Activated T-helper 17 cell treated with anti-CD3 and anti-CD28 coated beads, Interleukin-2, amount 50 U/mL, for 72 hours (primary cell): ENCODE measurements around the gene KLK1. TPM values are rescaled to one million over a fixed set of nuclear protein-coding genes. Genes with fewer than 3 reads are reported as not detected.

Experiments used
- ATAC-seq: fragments of 150-1000 bp; cut with Tn5 transposase; replicated peaks from 2 replicates; pipeline ENCODE4 v1.10.0; 2021; ENCODE audit warnings: mild to moderate bottlenecking, moderate library complexity
- H3K27ac Mint-ChIP-seq: one replicate; pipeline ENCODE4 v1.8.0; 2022; ENCODE audit warnings: mixed read lengths
- H3K27me3 Mint-ChIP-seq: one replicate; pipeline ENCODE4 v1.8.0; 2022; ENCODE audit warnings: mixed read lengths
- H3K36me3 Mint-ChIP-seq: one replicate; pipeline ENCODE4 v1.8.0; 2022; ENCODE audit warnings: low read depth, mild to moderate bottlenecking, mixed read lengths
- H3K4me1 Mint-ChIP-seq: one replicate; pipeline ENCODE4 v1.8.0; 2022; ENCODE audit warnings: mixed read lengths
- H3K4me3 Mint-ChIP-seq: one replicate; pipeline ENCODE4 v1.8.0; 2022; ENCODE audit warnings: mild to moderate bottlenecking, mixed read lengths
- H3K9me3 Mint-ChIP-seq: one replicate; pipeline ENCODE4 v1.8.0; 2022; ENCODE audit warnings: mixed read lengths
- total RNA-seq, 2 donors: library from RNA; stranded (reverse); gene quantifications; one replicate each; pipeline ENCODE4 v1.2.3, GENCODE V29; 2022

The KLK1 gene
- total RNA-seq, 2 donors from 2014 or later: 0.39 to 2.0 TPM

- no peak for ATAC-seq
- peaks cover 10% of the 10 kb centered on the region for H3K27me3 Mint-ChIP-seq
- H3K36me3 Mint-ChIP-seq: no peaks in the 10 kb centered on the region
These were observed 20.2 kb upstream of the KLK1 start for GRCh38 chr19:50843701-50844221.

GRCh38 chr19:50843205-50843604, 19.6 kb upstream of the KLK1 start:
- Mint-ChIP-seq H3K36me3 (no peaks in the 10 kb centered on the region), H3K27me3 (peaks cover 6% of the 10 kb centered on the region), H3K4me1 (no peaks in the 10 kb centered on the region), H3K4me3 (no peak overlapping the region), H3K27ac (no peak overlapping the region), H3K9me3 (peaks cover 7% of the 10 kb centered on the region)
- no peak for ATAC-seq

More at GRCh38 chr19:50843701-50844221, 20.2 kb upstream of the KLK1 start:
- H3K9me3 Mint-ChIP-seq: peaks cover 7% of the 10 kb centered on the region
- H3K27ac Mint-ChIP-seq: no peak overlapping the region
- H3K4me1 Mint-ChIP-seq: no peaks in the 10 kb centered on the region
- H3K4me3 Mint-ChIP-seq: no peak overlapping the region

GRCh38 chr19:50842130-50842529, 18.5 kb upstream of the KLK1 start:
- no peak overlapping the region for H3K4me3 Mint-ChIP-seq
- ATAC-seq: no peak
- no peak overlapping the region for H3K27ac Mint-ChIP-seq
- H3K9me3 Mint-ChIP-seq: peaks cover 7% of the 10 kb centered on the region
- no peaks in the 10 kb centered on the region for H3K36me3 Mint-ChIP-seq
- peaks cover 12% of the 10 kb centered on the region for H3K27me3 Mint-ChIP-seq
- H3K4me1 Mint-ChIP-seq: no peaks in the 10 kb centered on the region

- H3K27ac Mint-ChIP-seq: no peak overlapping the region
- no peak for ATAC-seq
- peaks cover 7% of the 10 kb centered on the region for H3K9me3 Mint-ChIP-seq
- H3K36me3 Mint-ChIP-seq: no peaks in the 10 kb centered on the region
- no peaks in the 10 kb centered on the region for H3K4me1 Mint-ChIP-seq
- H3K27me3 Mint-ChIP-seq: peaks cover 26% of the 10 kb centered on the region
- H3K4me3 Mint-ChIP-seq: no peak overlapping the region
These were observed 16.4 kb upstream of the KLK1 start for GRCh38 chr19:50839712-50840655.

- Mint-ChIP-seq H3K27me3 (peaks cover 33% of the 10 kb centered on the region), H3K9me3 (peaks cover 2% of the 10 kb centered on the region), H3K27ac (no peak overlapping the region), H3K4me1 (no peaks in the 10 kb centered on the region), H3K4me3 (no peak overlapping the region), H3K36me3 (no peaks in the 10 kb centered on the region)
- no peak for ATAC-seq
These were observed 14.7 kb upstream of the KLK1 start for GRCh38 chr19:50838239-50838638.

GRCh38 chr19:50837300-50837699, 13.7 kb upstream of the KLK1 start:
- Mint-ChIP-seq H3K4me3 (peak overlapping the region; percentile 78), H3K4me1 (no peaks in the 10 kb centered on the region), H3K9me3 (no peaks in the 10 kb centered on the region), H3K36me3 (no peaks in the 10 kb centered on the region), H3K27ac (no peak overlapping the region), H3K27me3 (peaks cover 40% of the 10 kb centered on the region)
- no peak for ATAC-seq

GRCh38 chr19:50836543-50837195, 13.1 kb upstream of the KLK1 start:
- H3K9me3 Mint-ChIP-seq: no peaks in the 10 kb centered on the region
- no peaks in the 10 kb centered on the region for H3K36me3 Mint-ChIP-seq
- peaks cover 40% of the 10 kb centered on the region for H3K27me3 Mint-ChIP-seq
- no peak for ATAC-seq
- H3K4me1 Mint-ChIP-seq: no peaks in the 10 kb centered on the region
- H3K27ac Mint-ChIP-seq: no peak overlapping the region
- peak overlapping the region; percentile 78 for H3K4me3 Mint-ChIP-seq

- Mint-ChIP-seq H3K9me3 (no peaks in the 10 kb centered on the region), H3K27ac (no peak overlapping the region), H3K27me3 (peaks cover 39% of the 10 kb centered on the region), H3K36me3 (no peaks in the 10 kb centered on the region), H3K4me1 (no peaks in the 10 kb centered on the region), H3K4me3 (peak overlapping the region; percentile 78)
- ATAC-seq: peak; percentile 97
These were observed 12.4 kb upstream of the KLK1 start for GRCh38 chr19:50835785-50836542.

GRCh38 chr19:50835103-50835784, 11.7 kb upstream of the KLK1 start:
- ATAC-seq: peak; percentile 10
- H3K4me3 Mint-ChIP-seq: peak overlapping the region; percentile 78

DNA sequence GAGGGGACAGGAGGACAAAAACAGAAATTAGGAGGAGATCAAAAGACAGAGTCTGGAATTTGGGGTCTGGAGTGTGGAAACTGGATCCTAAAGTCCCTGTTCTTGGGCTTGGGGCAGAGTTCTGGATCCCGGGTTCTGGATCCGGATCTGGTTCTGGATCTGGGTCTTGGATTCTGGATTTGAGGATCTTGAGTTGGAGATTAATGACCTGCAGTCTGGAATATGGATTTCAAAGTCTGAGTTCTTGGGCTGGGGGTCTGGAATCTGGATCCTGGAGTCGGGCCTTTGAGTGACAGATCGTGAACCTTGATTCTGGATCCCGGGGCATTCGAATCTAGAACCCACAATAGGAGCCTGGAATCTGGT, 10.2 kb upstream of the KLK1 start:
- no peak overlapping the region for H3K4me3 Mint-ChIP-seq

More at GRCh38 chr19:50835103-50835784, 11.7 kb upstream of the KLK1 start:
- Mint-ChIP-seq H3K9me3 (no peaks in the 10 kb centered on the region), H3K27ac (no peak overlapping the region), H3K36me3 (no peaks in the 10 kb centered on the region), H3K4me1 (no peaks in the 10 kb centered on the region), H3K27me3 (peaks cover 40% of the 10 kb centered on the region)

GRCh38 chr19:50833117-50833801, 9.7 kb upstream of the KLK1 start, which contains the start of gene KLK15:
Gene KLK15, minus strand, starts transcription at chr19:50833574. Its CDS starts 2,082 bp downstream, at chr19:50831492.
- H3K27me3 Mint-ChIP-seq: peaks cover 44% of the 10 kb centered on the region
- no peak for ATAC-seq

More for the DNA sequence above, 10.2 kb upstream of the KLK1 start:
- Mint-ChIP-seq H3K27ac (no peak overlapping the region), H3K4me1 (no peaks in the 10 kb centered on the region), H3K36me3 (no peaks in the 10 kb centered on the region), H3K9me3 (no peaks in the 10 kb centered on the region), H3K27me3 (peaks cover 45% of the 10 kb centered on the region)
- ATAC-seq: no peak

GRCh38 chr19:50832666-50833065, 9.1 kb upstream of the KLK1 start:
- H3K27ac Mint-ChIP-seq: no peak overlapping the region
- H3K27me3 Mint-ChIP-seq: peaks cover 44% of the 10 kb centered on the region
- no peaks in the 10 kb centered on the region for H3K9me3 Mint-ChIP-seq
- no peaks in the 10 kb centered on the region for H3K4me1 Mint-ChIP-seq
- no peak for ATAC-seq
- H3K4me3 Mint-ChIP-seq: no peak overlapping the region
- no peaks in the 10 kb centered on the region for H3K36me3 Mint-ChIP-seq

More at GRCh38 chr19:50833117-50833801, 9.7 kb upstream of the KLK1 start, which contains the start of gene KLK15:
- no peak within 1 kb of the TSS for H3K27ac Mint-ChIP-seq
- H3K4me1 Mint-ChIP-seq: no peaks in the 10 kb centered on the region
- no peak within 1 kb of the TSS for H3K4me3 Mint-ChIP-seq
- no peaks in the 10 kb centered on the region for H3K9me3 Mint-ChIP-seq
- H3K36me3 Mint-ChIP-seq: no peaks in the 10 kb centered on the region

GRCh38 chr19:50831026-50831396, 7.4 kb upstream of the KLK1 start:
- no peaks in the 10 kb centered on the region for H3K9me3 Mint-ChIP-seq
- H3K27ac Mint-ChIP-seq: no peak overlapping the region
- no peak for ATAC-seq
- no peaks in the 10 kb centered on the region for H3K36me3 Mint-ChIP-seq
- H3K4me1 Mint-ChIP-seq: no peaks in the 10 kb centered on the region
- peaks cover 43% of the 10 kb centered on the region for H3K27me3 Mint-ChIP-seq
- H3K4me3 Mint-ChIP-seq: no peak overlapping the region
